Lung (tissue), 12 donors: ENCODE measurements around the gene ANKIB1. TPM values are rescaled to one million over a fixed set of nuclear protein-coding genes. Genes with fewer than 3 reads are reported as not detected.

Source experiments
- ATAC-seq: fragments of 200-7000 bp; cut with Tn5 transposase; one replicate; pipeline ENCODE4 v1.9.1; 2020; ENCODE audit warnings: moderate number of reproducible peaks; ENCODE audit not compliant: insufficient read depth, low FRiP score
- DNase-seq, 3 donors: peaks; one replicate each; pipeline ENCODE4 v3.0.0-alpha.2; 2013 to 2017
- H3K27ac ChIP-seq, 2 donors: one replicate each; pipeline ENCODE4 v1.5.1; 2013; ENCODE audit warnings: mild to moderate bottlenecking in 2 of 2, moderate library complexity in 2 of 2, control low read depth in 1 of 2, inconsistent platforms in 1 of 2, low read depth in 1 of 2, low read length in 1 of 2
- H3K27me3 ChIP-seq, 3 donors: one replicate each; pipeline ENCODE4 v1.5.1; 2013; ENCODE audit warnings: low read length in 2 of 3; ENCODE audit not compliant: control insufficient read depth in 3 of 3, insufficient read depth in 3 of 3
- H3K36me3 ChIP-seq, 4 donors: one replicate each; pipeline ENCODE4 v1.5.1; 2013; ENCODE audit warnings: low read length in 4 of 4, mild to moderate bottlenecking in 1 of 4, moderate library complexity in 1 of 4; ENCODE audit not compliant: control insufficient read depth in 4 of 4, insufficient read depth in 4 of 4
- H3K4me1 ChIP-seq, 5 donors: one replicate each; pipeline ENCODE4 v1.5.1; 2013; ENCODE audit warnings: low read length in 5 of 5, mild to moderate bottlenecking in 2 of 5, moderate library complexity in 1 of 5; ENCODE audit not compliant: control insufficient read depth in 5 of 5, insufficient read depth in 5 of 5
- H3K4me3 ChIP-seq: one replicate; pipeline ENCODE4 v1.5.1; 2013; ENCODE audit warnings: mild to moderate bottlenecking, control low read depth, moderate library complexity
- H3K9ac ChIP-seq, 2 donors: one replicate each; pipeline ENCODE4 v1.5.1; 2013; ENCODE audit warnings: low read length in 2 of 2, control low read depth in 1 of 2; ENCODE audit not compliant: insufficient read depth in 1 of 2
- H3K9me3 ChIP-seq, 4 donors: one replicate each; pipeline ENCODE4 v1.5.1; 2013; ENCODE audit warnings: low read length in 3 of 4, mild to moderate bottlenecking in 1 of 4, moderate library complexity in 1 of 4; ENCODE audit not compliant: control insufficient read depth in 4 of 4, insufficient read depth in 3 of 4
- CTCF ChIP-seq: IDR thresholded peaks from 2 replicates; pipeline ENCODE4 v1.5.1; 2012; ENCODE audit warnings: mild to moderate bottlenecking; ENCODE audit errors: control extremely low read depth, extremely low read depth
- WGBS, 2 donors: extraction: QIAGEN DNeasy Blood & Tissue Kit; methylation state at CpG; one replicate each; pipeline ENCODE4 v1.1.7; 2013; 5-methylcytosine and 5-hydroxymethylcytosine counted together
- polyA plus RNA-seq, 2 donors: library from polyadenylated mRNA; stranded (reverse); fragments of 200-250 nt; gene quantifications; one replicate each; pipeline ENCODE4 v1.2.1, GENCODE V29; 2013
- total RNA-seq, 2 donors: library from RNA; depleted of rRNA in 1 of 2; stranded (reverse); fragments of >200 nt in 1 of 2; gene quantifications; one replicate each; pipeline ENCODE4 v1.2.1, GENCODE V29; 2014 to 2021
- donor health status: control.
- donor health status: control.
- donor health status: Bipolar disorder and iron deficiency.
- donor health status: healthy.
- donor health status: DM: yes; HTN: yes; CAD: no.

Gene ANKIB1
- total and polyA plus RNA-seq, 4 donors, result 9.4 to 47.0 (median 23.7) TPM

- ATAC-seq (no peak), DNase-seq (no peak)
- no peaks in the 10 kb centered on the region for H3K4me1 ChIP-seq
- no peak overlapping the region for H3K27ac ChIP-seq
- no peaks in the 10 kb centered on the region for H3K27me3 ChIP-seq
- peaks cover 0 to 3% (median 0%) of the 10 kb centered on the region in 4 donors for H3K9me3 ChIP-seq
- H3K36me3 ChIP-seq, result no peaks in the 10 kb centered on the region
- H3K4me3 ChIP-seq, result no peak overlapping the region
- no peak overlapping the region for H3K9ac ChIP-seq
- 90 to 91% methylated on average over 5 of the region's 5 CpGs for WGBS, 2 donors
- TF ChIP-seq CTCF, result no peak
These were observed 20.9 kb downstream of the ANKIB1 start for GRCh38 chr7:92266415-92267241.

- DNase-seq (no peak), ATAC-seq (no peak)
- no peaks in the 10 kb centered on the region for H3K36me3 ChIP-seq
- no peaks in the 10 kb centered on the region for H3K4me1 ChIP-seq
- TF ChIP-seq CTCF, result no peak
- H3K27ac ChIP-seq, result no peak overlapping the region
- no peaks in the 10 kb centered on the region for H3K27me3 ChIP-seq
- 93 to 97% methylated on average over 1 of the region's 1 CpG for WGBS, 2 donors
- H3K9ac ChIP-seq, result no peak overlapping the region
- no peaks in the 10 kb centered on the region for H3K9me3 ChIP-seq
- no peak overlapping the region for H3K4me3 ChIP-seq
These were observed 23.1 kb downstream of the ANKIB1 start for GRCh38 chr7:92268921-92269320.

- H3K4me3 ChIP-seq, result no peak overlapping the region
- WGBS, 2 donors, result 91 to 94% methylated on average over 4 of the region's 4 CpGs
These were observed 29.6 kb downstream of the ANKIB1 start for GRCh38 chr7:92275327-92275726.

More at GRCh38 chr7:92275327-92275726, 29.6 kb downstream of the ANKIB1 start:
- Histone ChIP-seq H3K4me1 (peaks cover 0 to 5% (median 2%) of the 10 kb centered on the region in 5 donors), H3K27me3 (no peaks in the 10 kb centered on the region), H3K27ac (no peak overlapping the region), H3K9ac (no peak overlapping the region), H3K36me3 (peaks cover 0 to under 1% (median 0%) of the 10 kb centered on the region in 4 donors), H3K9me3 (no peaks in the 10 kb centered on the region)
- ATAC-seq (no peak), DNase-seq (no peak)
- no peak for TF ChIP-seq CTCF
